SK-N-SH (cell line): ENCODE data around the gene TOX2. TPM values are rescaled to one million over a fixed set of nuclear protein-coding genes. Genes with fewer than 3 reads are reported as not detected.

Source experiments
- CTCF ChIA-PET: fragments of 300-600, 350-600 bp; formaldehyde crosslinking; extraction: SDS; loops from one replicate; lab custom pipeline; 2021; lab: Yijun Ruan, JAX
- POLR2A ChIA-PET: fragments of 350-600 bp; sonication (Branson Sonifier 250); formaldehyde crosslinking; extraction: SDS; loops from one replicate; lab custom pipeline; 2020; ENCODE audit warnings: antibody characterized with exemption, inconsistent platforms; lab: Yijun Ruan, JAX
- DNase-seq: peaks from one replicate; pipeline ENCODE4 v3.0.0; 2012
- H2AFZ ChIP-seq: fragments of 200-600 bp; sonication (generic); 2 replicates; pipeline ENCODE4 v1.8.1; 2016; ENCODE audit warnings: antibody characterized with exemption, mild to moderate bottlenecking, low read depth
- H3F3A ChIP-seq: fragments of 200-600 bp; sonication (generic); replicated peaks from 2 replicates; pipeline ENCODE3; 2016; ENCODE audit warnings: antibody characterized with exemption, mild to moderate bottlenecking; ENCODE audit not compliant: insufficient read depth
- H3K27ac ChIP-seq, 2 experiments: fragments of 200-500 bp in 1 of 2; fragments of 200-600 bp in 1 of 2; sonication (Bioruptor generic) in 1 of 2; sonication (generic), shearing (Covaris generic) in 1 of 2; 2 replicates each; pipeline versions ENCODE4 v1.5.1 to v1.6.1; 2014 to 2016; ENCODE audit warnings: low read depth in 2 of 2, inconsistent platforms in 1 of 2, low read length in 1 of 2, mild to moderate bottlenecking in 1 of 2, mixed read lengths in 1 of 2
- H3K27me3 ChIP-seq: fragments of 200-600 bp; sonication (generic), shearing (Covaris generic); 2 replicates; pipeline ENCODE4 v1.6.1; 2016; ENCODE audit warnings: mixed run types; ENCODE audit not compliant: insufficient read depth
- H3K36me3 ChIP-seq, 2 experiments: fragments of 200-500 bp in 1 of 2; fragments of 200-600 bp in 1 of 2; sonication (Bioruptor generic) in 1 of 2; sonication (generic) in 1 of 2; replicated peaks in 1 of 2; 2 replicates each; pipeline versions ENCODE3 to v1.5.1; 2014 to 2016; ENCODE audit warnings: low read length in 1 of 2, mild to moderate bottlenecking in 1 of 2; ENCODE audit not compliant: insufficient read depth in 2 of 2, control insufficient read depth in 1 of 2
- H3K4me1 ChIP-seq, 2 experiments: fragments of 200-500 bp in 1 of 2; fragments of 200-600 bp in 1 of 2; sonication (Bioruptor generic) in 1 of 2; sonication (generic), shearing (Covaris generic) in 1 of 2; 2 replicates each; pipeline versions ENCODE4 v1.5.1 to v1.6.1; 2014 to 2016; ENCODE audit warnings: low read depth in 1 of 2, low read length in 1 of 2, mixed run types in 1 of 2; ENCODE audit not compliant: insufficient read depth in 2 of 2, control insufficient read depth in 1 of 2
- H3K4me2 ChIP-seq: fragments of 200-600 bp; sonication (generic), shearing (Covaris generic); 2 replicates; pipeline ENCODE4 v1.6.1; 2017; ENCODE audit warnings: mixed run types
- H3K4me3 ChIP-seq, 2 experiments: fragments of 200-500 bp in 1 of 2; fragments of 200-600 bp in 1 of 2; sonication (Bioruptor generic) in 1 of 2; sonication (generic), shearing (Covaris generic) in 1 of 2; 2 replicates each; pipeline versions ENCODE4 v1.5.1 to v1.8.1; 2014 to 2016; ENCODE audit warnings: low read depth in 2 of 2, inconsistent platforms in 1 of 2, low read length in 1 of 2, mild to moderate bottlenecking in 1 of 2, mixed read lengths in 1 of 2, moderate library complexity in 1 of 2
- H3K79me2 ChIP-seq: fragments of 200-600 bp; sonication (generic); 2 replicates; pipeline ENCODE4 v1.8.1; 2017; ENCODE audit warnings: mild to moderate bottlenecking; ENCODE audit not compliant: insufficient read depth
- H3K9ac ChIP-seq: fragments of 200-600 bp; sonication (generic); 2 replicates; pipeline ENCODE4 v1.6.1; 2017; ENCODE audit warnings: mixed run types
- H3K9me2 ChIP-seq: fragments of 200-600 bp; sonication (generic); 2 replicates; pipeline ENCODE4 v1.6.1; 2017; ENCODE audit warnings: mixed run types
- H3K9me3 ChIP-seq: fragments of 200-600 bp; sonication (generic); 2 replicates; pipeline ENCODE4 v1.6.1; 2017; ENCODE audit warnings: mixed run types, mild to moderate bottlenecking, moderate library complexity
- H4K20me1 ChIP-seq: fragments of 200-600 bp; sonication (generic); 2 replicates; pipeline ENCODE4 v1.6.1; 2017; ENCODE audit warnings: mild to moderate bottlenecking, mixed run types; ENCODE audit not compliant: insufficient read depth
- CHD2 ChIP-seq: fragments of 150-350 bp; IDR thresholded peaks from 2 replicates; pipeline ENCODE4 v1.6.1; 2018; ENCODE audit warnings: low read length; ENCODE audit not compliant: partially characterized antibody
- ELF1 ChIP-seq: IDR thresholded peaks from 2 replicates; pipeline ENCODE4 v1.4.0; 2012
- IRF3 ChIP-seq: fragments of 150-350 bp; IDR thresholded peaks from 2 replicates; pipeline ENCODE4 v1.6.1; 2016; ENCODE audit warnings: mild to moderate bottlenecking, low read depth, low read length
- JUND ChIP-seq: IDR thresholded peaks from 2 replicates; pipeline ENCODE4 v1.4.0; 2012
- MAX ChIP-seq: IDR thresholded peaks from 2 replicates; pipeline ENCODE4 v1.4.0; 2012; ENCODE audit warnings: low read depth
- MXI1 ChIP-seq: IDR thresholded peaks from 2 replicates; pipeline ENCODE4 v1.6.1; 2012; ENCODE audit warnings: mild to moderate bottlenecking, low read depth, low read length, improper control_type of control experiment
- NFIC ChIP-seq: IDR thresholded peaks from 2 replicates; pipeline ENCODE4 v1.4.0; 2012; ENCODE audit warnings: borderline replicate concordance
- NRF1 ChIP-seq: IDR thresholded peaks from 2 replicates; pipeline ENCODE4 v1.6.1; 2012; ENCODE audit warnings: low read depth, mild to moderate bottlenecking, low read length
- PBX3 ChIP-seq: IDR thresholded peaks from 2 replicates; pipeline ENCODE4; 2012
- TAF1 ChIP-seq: IDR thresholded peaks from 2 replicates; pipeline ENCODE4 v1.6.1; 2012; ENCODE audit warnings: low read depth, mild to moderate bottlenecking, low read length, moderate library complexity, borderline replicate concordance
- TCF12 ChIP-seq: IDR thresholded peaks from 2 replicates; pipeline ENCODE4 v1.4.0; 2012
- USF1 ChIP-seq: IDR thresholded peaks from 2 replicates; pipeline ENCODE4 v1.4.0; 2012; ENCODE audit warnings: low read depth, borderline replicate concordance
- ZBTB33 ChIP-seq: IDR thresholded peaks from 2 replicates; pipeline ENCODE4 v1.4.0; 2012; ENCODE audit warnings: low read depth, borderline replicate concordance
- WGBS: methylation state at CpG from one replicate; pipeline ENCODE4 v1.1.6; 2017; ENCODE audit warnings: low lambda C conversion rate; 5-methylcytosine and 5-hydroxymethylcytosine counted together
- polyA plus RNA-seq, 3 experiments: library from polyadenylated mRNA; depleted of rRNA; stranded (reverse); fragments of >200 nt; gene quantifications; 2 replicates each; pipeline ENCODE4 v1.2.3, GENCODE V29; 2012
- TF ChIP-seq, protein P1 (sequence below): IDR thresholded peaks from 2 replicates; pipeline ENCODE4 v1.6.1; 2012; ENCODE audit warnings: mild to moderate bottlenecking, low read depth, low read length, moderate library complexity
- TF ChIP-seq, protein P2 (sequence below): fragments of 150-350 bp; IDR thresholded peaks from 2 replicates; pipeline ENCODE4 v1.6.1; 2017; ENCODE audit warnings: antibody characterized with exemption, low read length, low read depth, borderline replicate concordance

The TOX2 gene
- polyA plus RNA-seq, 1 of the 3 experiments (the other 2 are of a cell fraction) = 15.4 TPM

- no peaks in the 10 kb centered on the region for H3K9me3 ChIP-seq
- H2AFZ ChIP-seq = no peak overlapping the region
- H3K27ac ChIP-seq = no peak overlapping the region
- H4K20me1 ChIP-seq = no peaks in the 10 kb centered on the region
- no peaks in the 10 kb centered on the region for H3K9me2 ChIP-seq
- H3K27me3 ChIP-seq = no peaks in the 10 kb centered on the region
- H3K79me2 ChIP-seq = no peaks in the 10 kb centered on the region
- H3K36me3 ChIP-seq = no peaks in the 10 kb centered on the region
- H3K4me2 ChIP-seq = no peak overlapping the region
- peaks cover under 1 to 54% of the 10 kb centered on the region in 2 experiments; a peak in 3 of 4 replicates for H3K4me1 ChIP-seq
- no peaks in the 10 kb centered on the region for H3F3A ChIP-seq
- ChIA-PET CTCF (interaction anchor here (0.9 to 1.7 kb wide), 4 partner anchors 7 to 275 kb away, joined by 3 to 5 read pairs (median 4); no protein-coding TSS in a partner anchor), POLR2A (no interaction called here)
- no peak overlapping the region for H3K4me3 ChIP-seq
- DNase-seq = no peak
- TF ChIP-seq, protein P1, sequence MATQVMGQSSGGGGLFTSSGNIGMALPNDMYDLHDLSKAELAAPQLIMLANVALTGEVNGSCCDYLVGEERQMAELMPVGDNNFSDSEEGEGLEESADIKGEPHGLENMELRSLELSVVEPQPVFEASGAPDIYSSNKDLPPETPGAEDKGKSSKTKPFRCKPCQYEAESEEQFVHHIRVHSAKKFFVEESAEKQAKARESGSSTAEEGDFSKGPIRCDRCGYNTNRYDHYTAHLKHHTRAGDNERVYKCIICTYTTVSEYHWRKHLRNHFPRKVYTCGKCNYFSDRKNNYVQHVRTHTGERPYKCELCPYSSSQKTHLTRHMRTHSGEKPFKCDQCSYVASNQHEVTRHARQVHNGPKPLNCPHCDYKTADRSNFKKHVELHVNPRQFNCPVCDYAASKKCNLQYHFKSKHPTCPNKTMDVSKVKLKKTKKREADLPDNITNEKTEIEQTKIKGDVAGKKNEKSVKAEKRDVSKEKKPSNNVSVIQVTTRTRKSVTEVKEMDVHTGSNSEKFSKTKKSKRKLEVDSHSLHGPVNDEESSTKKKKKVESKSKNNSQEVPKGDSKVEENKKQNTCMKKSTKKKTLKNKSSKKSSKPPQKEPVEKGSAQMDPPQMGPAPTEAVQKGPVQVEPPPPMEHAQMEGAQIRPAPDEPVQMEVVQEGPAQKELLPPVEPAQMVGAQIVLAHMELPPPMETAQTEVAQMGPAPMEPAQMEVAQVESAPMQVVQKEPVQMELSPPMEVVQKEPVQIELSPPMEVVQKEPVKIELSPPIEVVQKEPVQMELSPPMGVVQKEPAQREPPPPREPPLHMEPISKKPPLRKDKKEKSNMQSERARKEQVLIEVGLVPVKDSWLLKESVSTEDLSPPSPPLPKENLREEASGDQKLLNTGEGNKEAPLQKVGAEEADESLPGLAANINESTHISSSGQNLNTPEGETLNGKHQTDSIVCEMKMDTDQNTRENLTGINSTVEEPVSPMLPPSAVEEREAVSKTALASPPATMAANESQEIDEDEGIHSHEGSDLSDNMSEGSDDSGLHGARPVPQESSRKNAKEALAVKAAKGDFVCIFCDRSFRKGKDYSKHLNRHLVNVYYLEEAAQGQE = no peak
- TF ChIP-seq CHD2 (no peak), IRF3 (no peak), JUND (no peak), NRF1 (no peak), USF1 (no peak), NFIC (no peak), MXI1 (no peak), MAX (no peak), TCF12 (no peak), ZBTB33 (no peak), ELF1 (no peak), TAF1 (no peak), PBX3 (no peak)
- TF ChIP-seq, protein P2, sequence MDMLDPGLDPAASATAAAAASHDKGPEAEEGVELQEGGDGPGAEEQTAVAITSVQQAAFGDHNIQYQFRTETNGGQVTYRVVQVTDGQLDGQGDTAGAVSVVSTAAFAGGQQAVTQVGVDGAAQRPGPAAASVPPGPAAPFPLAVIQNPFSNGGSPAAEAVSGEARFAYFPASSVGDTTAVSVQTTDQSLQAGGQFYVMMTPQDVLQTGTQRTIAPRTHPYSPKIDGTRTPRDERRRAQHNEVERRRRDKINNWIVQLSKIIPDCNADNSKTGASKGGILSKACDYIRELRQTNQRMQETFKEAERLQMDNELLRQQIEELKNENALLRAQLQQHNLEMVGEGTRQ = no peak
- WGBS = 81% methylated on average over 4 of the region's 7 CpGs
- no peak overlapping the region for H3K9ac ChIP-seq
These were observed 110.3 kb downstream of the TOX2 start for GRCh38 chr20:44024820-44025580.
